Lower leg skin (tissue), 4 donors: ENCODE results near the gene NDE1. TPM values are rescaled to one million over a fixed set of nuclear protein-coding genes. Genes with fewer than 3 reads are reported as not detected.
A peak's percentile ranks its signal among the peaks of the same experiment; 100 is the strongest.
"Not testable (repeated sequence)": the region's sequence is repeated elsewhere in the genome, so short reads cannot be mapped to it uniquely, and the experiment has no call there.

ENCODE experiments used
- DNase-seq, 2 donors: peaks; one replicate each; pipeline ENCODE4 v3.0.0-alpha.2; 2019; ENCODE audit warnings: low spot score in 2 of 2
- H3K4me3 ChIP-seq: fragments of 200-600 bp; sonication (generic); 2 replicates; pipeline ENCODE4 v1.5.1; 2017; ENCODE audit warnings: mild to moderate bottlenecking, low read depth; ENCODE audit not compliant: poor library complexity, severe bottlenecking
- CTCF ChIP-seq, 3 donors: fragments of 450-650 bp; IDR thresholded peaks; one replicate each; pipeline ENCODE4 v1.5.1; 2016; ENCODE audit warnings: antibody characterized with exemption in 3 of 3, mild to moderate bottlenecking in 3 of 3, moderate library complexity in 2 of 3
- POLR2A ChIP-seq, 2 donors: fragments of 450-650 bp; IDR thresholded peaks; one replicate each; pipeline ENCODE4 v1.6.1; 2016 to 2017; ENCODE audit warnings: antibody characterized with exemption in 2 of 2, mild to moderate bottlenecking in 1 of 2, moderate library complexity in 1 of 2
- WGBS, 2 donors: methylation state at CpG; one replicate each; pipeline ENCODE4 v1.1.5; 2018; 5-methylcytosine and 5-hydroxymethylcytosine counted together
- intact Hi-C: fragments of 100-400 bp; cut with DNase I; formaldehyde crosslinking; loops from one replicate; pipeline ENCODE4 v1.15.0; 2023; ENCODE audit warnings: low total_unique reads
- total RNA-seq, 4 donors: library from RNA; depleted of rRNA; stranded (reverse); fragments of >200 nt; gene quantifications; one replicate each; pipeline ENCODE4 v1.1.0, GENCODE V29; 2016

The NDE1 gene
- total RNA-seq, 4 donors from 2014 or later, result 69.8 to 184 (median 85.1) TPM

- no peak overlapping the region for H3K4me3 ChIP-seq
- no peak for DNase-seq
- TF ChIP-seq CTCF (IDR thresholded peaks at IDR 0.05) (no peak), POLR2A (IDR thresholded peaks at IDR 0.05) (no peak)
- intact Hi-C loops, result no loop called here
Observed at GRCh38 chr16:15665107-15665506, 15.1 kb downstream of the NDE1 start.

GRCh38 chr16:15667091-15667742 is 17.2 kb downstream of the NDE1 start:
- intact Hi-C loops, result no loop called here
- TF ChIP-seq CTCF (IDR thresholded peaks at IDR 0.05) (no peak), POLR2A (IDR thresholded peaks at IDR 0.05) (no peak)

DNA sequence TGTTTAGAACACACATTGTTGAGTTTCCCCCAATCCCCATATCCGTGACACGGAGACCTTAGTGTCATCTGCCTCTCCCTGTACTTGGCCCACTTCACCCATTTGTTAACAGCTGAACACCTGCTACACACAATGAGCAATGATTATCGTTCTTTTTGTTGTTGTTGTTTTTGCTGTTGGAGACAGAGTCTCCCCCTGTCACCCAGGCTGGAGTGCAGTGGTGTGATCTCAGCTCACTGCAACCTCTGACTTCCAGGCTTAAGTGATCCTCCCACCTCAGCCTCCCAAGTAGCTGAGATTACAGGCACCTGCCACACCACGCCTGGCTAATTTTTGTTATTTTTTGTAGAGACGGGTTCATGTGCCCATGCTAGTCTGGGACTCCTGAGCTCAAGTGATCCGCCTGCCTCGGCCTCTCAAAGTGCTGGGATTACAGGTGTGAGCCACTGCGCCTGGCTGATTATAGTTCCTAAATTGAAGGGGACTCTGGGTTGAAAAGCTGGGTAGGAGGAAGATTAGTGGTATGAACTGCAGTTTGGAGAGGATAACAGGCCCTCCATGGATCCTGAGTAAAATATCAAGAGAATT is 21.6 kb downstream of the NDE1 start:
- TF ChIP-seq CTCF (IDR thresholded peaks at IDR 0.05) (no peak), POLR2A (IDR thresholded peaks at IDR 0.05) (no peak)
- H3K4me3 ChIP-seq, result no peak overlapping the region
- DNase-seq, result no peak
- WGBS, 2 donors, result 76 to 90% methylated on average over 8 of the region's 8 CpGs
- intact Hi-C loops, result loop anchor here (1.0 kb wide), 1 partner anchor 27 kb away; no protein-coding TSS in a partner anchor

More at GRCh38 chr16:15667091-15667742, 17.2 kb downstream of the NDE1 start:
- 82 to 86% methylated on average over 18 of the region's 18 CpGs for WGBS, 2 donors
- no peak for DNase-seq
- no peak overlapping the region for H3K4me3 ChIP-seq

GRCh38 chr16:15672127-15672513 is 22.1 kb downstream of the NDE1 start:
- DNase-seq, H3K4me3 ChIP-seq: not testable (repeated sequence)
- 76 to 77% methylated on average over 10 of the region's 10 CpGs for WGBS, 2 donors
- intact Hi-C loops, result loop anchor here (1.0 kb wide), 1 partner anchor 28 kb away; no protein-coding TSS in a partner anchor

GRCh38 chr16:15672514-15673167 is 22.6 kb downstream of the NDE1 start:
- no peak overlapping the region for H3K4me3 ChIP-seq
- intact Hi-C loops, result loop anchor here (1.0 kb wide), 1 partner anchor 28 kb away; no protein-coding TSS in a partner anchor
- 2 to 3% methylated on average over 20 of the region's 20 CpGs for WGBS, 2 donors
- peak; percentile 97 to 98 for DNase-seq
- TF ChIP-seq POLR2A (IDR thresholded peaks at IDR 0.05) (no peak), CTCF (IDR thresholded peaks at IDR 0.05) (no peak)

DNA sequence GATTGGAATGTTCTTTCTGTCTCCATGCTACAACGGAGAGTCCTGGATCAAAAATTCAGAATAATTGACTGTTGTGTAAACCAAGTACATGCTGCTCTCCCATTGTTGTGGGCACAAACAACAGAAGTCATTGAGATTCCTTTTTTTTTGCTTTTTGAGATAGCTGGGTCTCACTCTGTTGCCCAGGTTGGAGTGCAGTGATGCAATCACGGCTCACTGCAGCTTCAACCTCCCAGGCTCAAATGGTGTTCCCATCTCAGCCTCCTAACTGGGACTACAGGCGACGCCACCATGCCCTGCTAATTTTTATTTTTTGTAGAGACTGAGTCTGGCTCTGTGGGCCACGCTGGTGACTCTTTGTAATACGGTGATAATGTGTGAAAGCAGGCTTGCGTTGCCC is 24.5 kb downstream of the NDE1 start:
- TF ChIP-seq POLR2A (IDR thresholded peaks at IDR 0.05) (no peak), CTCF (IDR thresholded peaks at IDR 0.05) (no peak)
- intact Hi-C loops, result no loop called here

More for the DNA sequence above, 24.5 kb downstream of the NDE1 start:
- no peak overlapping the region for H3K4me3 ChIP-seq
- WGBS, 2 donors, result 95 to 96% methylated on average over 7 of the region's 7 CpGs
- DNase-seq, result no peak
